Activated CD4-positive, alpha-beta memory T cell treated with anti-CD3 and anti-CD28 coated beads, Interleukin-2, amount 10 ng/mL, durations not matched to agents 7 days and 5 days (primary cell): ENCODE results near the gene XK. TPM values are rescaled to one million over a fixed set of nuclear protein-coding genes. Genes with fewer than 3 reads are reported as not detected.
A peak's percentile ranks its signal among the peaks of the same experiment; 100 is the strongest.

Experiments
- CTCF ChIA-PET: fragments of 350-600 bp; sonication (Branson Sonifier 250); formaldehyde crosslinking; loops from one replicate; lab custom pipeline; 2021; ENCODE audit warnings: antibody characterized with exemption, inconsistent platforms; lab: Charles Lee
- POLR2A ChIA-PET: fragments of 350-600 bp; sonication (Branson Sonifier 250); formaldehyde crosslinking; loops from one replicate; lab custom pipeline; 2021; ENCODE audit warnings: antibody characterized with exemption; lab: Charles Lee
- DNase-seq: peaks from one replicate; pipeline ENCODE4 v3.0.0-alpha.2; 2020
- H3K27ac Mint-ChIP-seq: one replicate; pipeline ENCODE4 v1.8.0; 2021; ENCODE audit warnings: mild to moderate bottlenecking, mixed read lengths
- H3K27me3 Mint-ChIP-seq: one replicate; pipeline ENCODE4 v1.8.0; 2021; ENCODE audit warnings: mixed read lengths
- H3K36me3 Mint-ChIP-seq: one replicate; pipeline ENCODE4 v1.8.0; 2021; ENCODE audit warnings: low read depth, mixed read lengths
- H3K4me1 Mint-ChIP-seq: one replicate; pipeline ENCODE4 v1.8.0; 2021; ENCODE audit warnings: mixed read lengths
- H3K4me3 Mint-ChIP-seq: one replicate; pipeline ENCODE4 v1.8.0; 2021; ENCODE audit warnings: mild to moderate bottlenecking, mixed read lengths
- H3K9me3 Mint-ChIP-seq: one replicate; pipeline ENCODE4 v1.8.0; 2021; ENCODE audit warnings: mixed read lengths
- total RNA-seq, 2 experiments: library from RNA; stranded (reverse); gene quantifications; one replicate each; pipeline ENCODE4 v1.2.3, GENCODE V29; 2021

XK gene
- total RNA-seq, 2 experiments from 2014 or later: not detected

DNA sequence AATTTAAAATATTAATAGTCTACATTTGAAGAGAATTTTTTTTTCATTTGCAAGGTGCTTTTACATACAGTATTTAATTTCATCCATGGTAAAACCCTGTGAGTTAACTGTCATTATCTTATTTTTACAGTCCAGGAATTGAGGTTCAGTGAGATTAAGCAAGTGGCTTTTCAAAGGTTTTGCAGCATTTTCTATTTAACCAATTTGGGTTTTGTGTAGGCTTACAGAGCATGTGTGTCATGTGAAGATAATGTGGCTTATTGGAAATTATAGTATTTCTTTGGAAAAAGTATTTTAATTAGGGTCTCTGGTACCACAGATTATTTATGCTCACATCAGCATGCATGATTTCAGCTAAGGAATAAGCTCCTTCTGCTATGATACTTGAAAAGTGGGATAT lies 4.5 kb downstream of the XK start:
- Mint-ChIP-seq H3K36me3 (no peaks in the 10 kb centered on the region), H3K27ac (no peak overlapping the region), H3K4me1 (peaks cover 3% of the 10 kb centered on the region), H3K4me3 (no peak overlapping the region), H3K9me3 (no peaks in the 10 kb centered on the region), H3K27me3 (peaks cover 3% of the 10 kb centered on the region)
- ChIA-PET POLR2A (no interaction called here), CTCF (no interaction called here)
- DNase-seq: no peak

GRCh38 chrX:37692918-37693317 lies 7.3 kb downstream of the XK start:
- Mint-ChIP-seq H3K4me3 (no peak overlapping the region), H3K9me3 (no peaks in the 10 kb centered on the region), H3K27me3 (no peaks in the 10 kb centered on the region), H3K4me1 (no peaks in the 10 kb centered on the region), H3K36me3 (no peaks in the 10 kb centered on the region), H3K27ac (no peak overlapping the region)
- DNase-seq: no peak
- ChIA-PET POLR2A (no interaction called here), CTCF (no interaction called here)

GRCh38 chrX:37697169-37697760 lies 11.7 kb downstream of the XK start:
- no peak for DNase-seq
- no peaks in the 10 kb centered on the region for H3K9me3 Mint-ChIP-seq
- no peaks in the 10 kb centered on the region for H3K36me3 Mint-ChIP-seq
- H3K4me3 Mint-ChIP-seq: no peak overlapping the region
- ChIA-PET CTCF (no interaction called here), POLR2A (no interaction called here)
- H3K27me3 Mint-ChIP-seq: no peaks in the 10 kb centered on the region
- H3K4me1 Mint-ChIP-seq: no peaks in the 10 kb centered on the region
- H3K27ac Mint-ChIP-seq: no peak overlapping the region

- H3K36me3 Mint-ChIP-seq: no peaks in the 10 kb centered on the region
Measured at GRCh38 chrX:37701588-37701987, 16.0 kb downstream of the XK start.

DNA sequence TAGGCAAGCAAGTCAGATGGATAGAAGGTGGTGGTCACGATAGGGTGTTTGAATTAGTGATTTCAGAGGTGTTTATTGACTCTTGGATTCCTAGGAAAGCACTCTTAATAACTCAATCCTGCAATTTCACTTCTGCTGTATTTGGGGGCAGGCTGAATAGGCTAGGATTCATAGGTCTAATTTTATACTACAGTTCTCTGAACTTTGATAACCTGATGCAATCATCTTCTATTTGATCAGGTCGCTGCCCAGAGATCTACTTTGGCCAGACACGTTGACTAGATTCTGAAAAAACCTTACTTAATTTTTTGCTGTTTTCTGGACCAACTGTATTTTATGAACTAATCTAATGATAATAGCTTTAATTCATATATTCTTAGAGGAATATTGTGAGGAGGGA lies 26.4 kb downstream of the XK start:
- H3K27me3 Mint-ChIP-seq: no peaks in the 10 kb centered on the region
- no peaks in the 10 kb centered on the region for H3K4me1 Mint-ChIP-seq
- no peak overlapping the region for H3K27ac Mint-ChIP-seq
- no peak for DNase-seq
- CTCF ChIA-PET: interaction anchor here (0.6 kb wide), 1 partner anchor 264 kb away, joined by 4 read pairs; no protein-coding TSS in a partner anchor
- no peaks in the 10 kb centered on the region for H3K36me3 Mint-ChIP-seq
- POLR2A ChIA-PET: no interaction called here
- no peak overlapping the region for H3K4me3 Mint-ChIP-seq
- H3K9me3 Mint-ChIP-seq: no peaks in the 10 kb centered on the region

More at GRCh38 chrX:37701588-37701987, 16.0 kb downstream of the XK start:
- Mint-ChIP-seq H3K9me3 (no peaks in the 10 kb centered on the region), H3K4me1 (no peaks in the 10 kb centered on the region), H3K27ac (no peak overlapping the region), H3K27me3 (no peaks in the 10 kb centered on the region), H3K4me3 (no peak overlapping the region)
- DNase-seq: no peak
- ChIA-PET POLR2A (no interaction called here), CTCF (no interaction called here)

- Mint-ChIP-seq H3K36me3 (no peaks in the 10 kb centered on the region), H3K27me3 (no peaks in the 10 kb centered on the region), H3K4me3 (no peak overlapping the region), H3K4me1 (no peaks in the 10 kb centered on the region), H3K27ac (no peak overlapping the region), H3K9me3 (no peaks in the 10 kb centered on the region)
- no peak for DNase-seq
- ChIA-PET CTCF (interaction anchor here (0.6 kb wide), 1 partner anchor 264 kb away, joined by 4 read pairs; no protein-coding TSS in a partner anchor), POLR2A (no interaction called here)
Measured at GRCh38 chrX:37712458-37712857, 26.9 kb downstream of the XK start.

DNA sequence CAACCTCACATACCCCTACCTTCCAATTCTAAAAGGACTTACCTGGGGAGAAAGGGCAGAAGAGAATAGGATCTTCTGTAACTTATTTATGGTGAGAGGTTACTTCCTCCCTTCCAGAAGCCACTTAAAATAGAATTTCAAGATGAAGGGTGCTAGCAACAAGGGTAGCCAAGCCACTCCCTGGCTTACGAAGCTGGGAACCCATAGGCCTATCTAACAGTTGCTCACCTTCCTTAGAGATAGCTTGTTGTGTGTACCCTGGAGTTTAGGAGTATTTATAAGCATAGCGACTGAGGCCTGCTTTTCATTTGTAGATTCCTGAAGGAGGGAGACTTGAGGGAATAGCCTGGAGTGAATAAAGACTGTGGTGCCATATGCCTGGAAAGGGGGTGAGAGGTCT lies 28.9 kb downstream of the XK start:
- POLR2A ChIA-PET: no interaction called here
- Mint-ChIP-seq H3K9me3 (peaks cover 7% of the 10 kb centered on the region), H3K27me3 (no peaks in the 10 kb centered on the region), H3K4me3 (no peak overlapping the region), H3K27ac (no peak overlapping the region), H3K4me1 (no peaks in the 10 kb centered on the region), H3K36me3 (no peaks in the 10 kb centered on the region)
- CTCF ChIA-PET: no interaction called here
- no peak for DNase-seq

GRCh38 chrX:37716602-37717001 lies 31.0 kb downstream of the XK start:
- DNase-seq: no peak
- H3K4me1 Mint-ChIP-seq: no peaks in the 10 kb centered on the region
- CTCF ChIA-PET: no interaction called here
- no peaks in the 10 kb centered on the region for H3K27me3 Mint-ChIP-seq
- peaks cover 7% of the 10 kb centered on the region for H3K9me3 Mint-ChIP-seq
- no peak overlapping the region for H3K4me3 Mint-ChIP-seq
- no peaks in the 10 kb centered on the region for H3K36me3 Mint-ChIP-seq
- POLR2A ChIA-PET: no interaction called here
- no peak overlapping the region for H3K27ac Mint-ChIP-seq

DNA sequence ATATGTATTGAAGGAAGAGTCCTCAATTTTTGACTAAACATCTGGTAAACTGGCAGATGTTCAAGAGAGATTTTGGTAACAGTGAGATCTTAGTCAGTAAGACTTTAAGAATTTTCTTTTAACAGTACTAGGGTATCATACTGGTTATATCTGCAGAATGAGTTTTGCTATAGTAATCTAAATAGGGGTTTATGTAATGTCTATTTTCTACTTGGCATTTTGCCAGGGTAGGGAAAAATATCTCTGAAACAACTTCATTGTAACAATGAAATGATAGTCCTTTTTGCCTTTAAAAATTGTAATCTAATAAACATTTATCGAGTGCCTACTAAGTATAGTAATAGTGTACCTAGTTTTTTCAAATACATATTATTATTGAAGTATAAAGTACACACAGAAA lies 32.1 kb downstream of the XK start:
- CTCF ChIA-PET: no interaction called here
- Mint-ChIP-seq H3K4me3 (no peak overlapping the region), H3K27ac (no peak overlapping the region), H3K27me3 (peaks cover 1% of the 10 kb centered on the region), H3K9me3 (peaks cover 7% of the 10 kb centered on the region), H3K36me3 (no peaks in the 10 kb centered on the region), H3K4me1 (no peaks in the 10 kb centered on the region)
- POLR2A ChIA-PET: no interaction called here
- no peak for DNase-seq

GRCh38 chrX:37722595-37722994 lies 37.0 kb downstream of the XK start:
- POLR2A ChIA-PET: no interaction called here
- CTCF ChIA-PET: no interaction called here

DNA sequence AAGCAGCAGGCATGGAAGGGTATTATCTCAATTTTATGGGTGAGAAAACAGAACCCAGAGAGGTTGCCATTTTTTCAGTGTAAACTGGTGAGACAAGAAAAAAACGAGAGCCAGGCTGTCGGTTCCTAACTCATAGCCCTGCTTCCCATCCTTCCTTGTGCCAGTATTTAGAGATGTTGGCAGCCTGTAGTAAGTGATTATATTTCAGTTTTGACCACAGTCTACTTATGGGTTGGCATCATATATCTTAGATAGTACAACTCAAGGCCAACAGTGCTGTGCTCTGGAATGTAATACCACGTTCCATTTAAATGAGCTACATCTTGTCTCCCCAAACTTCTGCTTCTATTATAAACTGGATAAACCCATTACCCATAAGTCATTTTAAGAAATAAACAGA lies 40.8 kb downstream of the XK start:
- ChIA-PET CTCF (no interaction called here), POLR2A (no interaction called here)
- no peak for DNase-seq
- Mint-ChIP-seq H3K27me3 (peaks cover 1% of the 10 kb centered on the region), H3K27ac (no peak overlapping the region), H3K4me1 (no peaks in the 10 kb centered on the region), H3K9me3 (no peaks in the 10 kb centered on the region), H3K36me3 (no peaks in the 10 kb centered on the region), H3K4me3 (no peak overlapping the region)

More at GRCh38 chrX:37722595-37722994, 37.0 kb downstream of the XK start:
- H3K27me3 Mint-ChIP-seq: peaks cover 1% of the 10 kb centered on the region
- DNase-seq: no peak
- H3K27ac Mint-ChIP-seq: no peak overlapping the region
- no peak overlapping the region for H3K4me3 Mint-ChIP-seq
- H3K4me1 Mint-ChIP-seq: no peaks in the 10 kb centered on the region
- H3K36me3 Mint-ChIP-seq: no peaks in the 10 kb centered on the region
- peaks cover 7% of the 10 kb centered on the region for H3K9me3 Mint-ChIP-seq

GRCh38 chrX:37745354-37745753 lies 59.8 kb downstream of the XK start:
- peaks cover 17% of the 10 kb centered on the region for H3K4me1 Mint-ChIP-seq
- no peaks in the 10 kb centered on the region for H3K36me3 Mint-ChIP-seq
- peak; percentile 79 for DNase-seq
- H3K9me3 Mint-ChIP-seq: no peaks in the 10 kb centered on the region
- ChIA-PET POLR2A (interaction anchor here (1.0 kb wide), 1 partner anchor 78 kb away, joined by 4 read pairs; no protein-coding TSS in a partner anchor), CTCF (interaction anchor here (0.7 to 5.9 kb wide), 13 partner anchors 9 to 421 kb away, joined by 3 to 123 read pairs (median 4); no protein-coding TSS in a partner anchor)
- H3K27ac Mint-ChIP-seq: peak overlapping the region; percentile 42
- peaks cover 3% of the 10 kb centered on the region for H3K27me3 Mint-ChIP-seq
- no peak overlapping the region for H3K4me3 Mint-ChIP-seq

DNA sequence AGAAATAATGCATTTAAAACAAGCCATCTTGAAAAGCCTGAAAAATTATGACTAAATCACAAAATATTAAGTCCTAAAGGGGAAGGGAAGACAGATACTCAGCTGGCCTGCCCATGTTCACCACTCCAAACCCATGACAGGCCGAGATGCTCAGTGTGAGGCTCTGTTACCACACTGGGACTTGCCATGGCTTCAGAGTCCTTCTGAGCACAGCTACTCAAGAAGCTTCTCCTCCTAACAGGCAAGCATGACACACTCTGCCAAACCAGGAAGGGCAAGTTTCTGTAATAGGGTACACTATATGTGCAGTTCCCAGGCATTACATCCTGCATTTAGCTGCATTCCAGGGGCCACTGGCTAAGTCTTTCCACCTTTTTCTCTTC lies 60.2 kb downstream of the XK start:
- Mint-ChIP-seq H3K27ac (no peak overlapping the region), H3K4me1 (peaks cover 17% of the 10 kb centered on the region), H3K9me3 (no peaks in the 10 kb centered on the region), H3K36me3 (no peaks in the 10 kb centered on the region), H3K4me3 (no peak overlapping the region), H3K27me3 (peaks cover 3% of the 10 kb centered on the region)
- DNase-seq: no peak
- ChIA-PET POLR2A (interaction anchor here (1.0 kb wide), 1 partner anchor 78 kb away, joined by 4 read pairs; no protein-coding TSS in a partner anchor), CTCF (interaction anchor here (0.7 to 5.9 kb wide), 12 partner anchors 8 to 421 kb away, joined by 3 to 123 read pairs (median 4); no protein-coding TSS in a partner anchor)
